Adrenal gland (tissue), 5 donors: ENCODE results near the gene HOXC13.

Source experiments
- CTCF ChIP-seq, 6 experiments: fragments of 450-650 bp in 4 of 6; fragments of 200-600 bp in 2 of 6; sonication (generic) in 1 of 6; IDR thresholded peaks; 1 replicate in 5 of 6; 2 replicates in 1 of 6; pipeline versions ENCODE4 v1.5.1 to v1.8.0; 2016 to 2021; ENCODE audit warnings: antibody characterized with exemption in 6 of 6, mild to moderate bottlenecking in 2 of 6, moderate library complexity in 1 of 6
- POLR2A ChIP-seq, 2 donors: fragments of 450-650 bp; IDR thresholded peaks; one replicate each; pipeline ENCODE4 v1.6.1; 2017; ENCODE audit warnings: antibody characterized with exemption in 2 of 2, mild to moderate bottlenecking in 2 of 2, moderate library complexity in 1 of 2
- donor health status: DM: no; HTN: no; CAD: no.

GRCh38 chr12:53949631-53950436 lies 11.2 kb downstream of the HOXC13 start:
- TF ChIP-seq CTCF (IDR thresholded peaks at IDR 0.05) (no peak), POLR2A (IDR thresholded peaks at IDR 0.05) (no peak)
